ENCODE data around the gene TM2D1. TPM values are rescaled to one million over a fixed set of nuclear protein-coding genes. Genes with fewer than 3 reads are reported as not detected.

TM2D1 gene
- total and polyA plus RNA-seq, 7 donors: 15.0 to 88.5 (median 63.7) TPM

- H3K36me3 ChIP-seq: no peaks in the 10 kb centered on the region
- DNase-seq: no peak
- intact Hi-C loops (cut with DNase I): loop anchor here (5.0 kb wide), 2 partner anchors 590 to 660 kb away; no protein-coding TSS in a partner anchor
- no peaks in the 10 kb centered on the region for H3K9me3 ChIP-seq
- H3K27me3 ChIP-seq: no peaks in the 10 kb centered on the region
- peaks cover 0 to 50% (median 37%) of the 10 kb centered on the region in 4 donors for H3K4me1 ChIP-seq
- no peak for TF ChIP-seq CTCF (IDR thresholded peaks at IDR 0.05)
- TF ChIP-seq POLR2A (IDR thresholded peaks at IDR 0.05): no peak
- TF ChIP-seq POLR2AphosphoS5 (IDR thresholded peaks at IDR 0.05): no peak
- TF ChIP-seq EP300 (IDR thresholded peaks at IDR 0.05): no peak
- WGBS, 2 donors: 73 to 74% methylated on average over 5 of the region's 5 CpGs
- H3K27ac ChIP-seq: peak overlapping the region in 2 of 4 donors; percentile 78 to 80
- H3K4me3 ChIP-seq: no peak overlapping the region
Measured at GRCh38 chr1:61642475-61643232, 82.3 kb downstream of the TM2D1 start.

GRCh38 chr1:61641578-61642336 is 83.2 kb downstream of the TM2D1 start:
- peak; percentile 90 for DNase-seq
- peak overlapping the region; percentile 66 to 80 (median 76) for H3K27ac ChIP-seq
- H3K4me3 ChIP-seq: peak overlapping the region in 2 of 4 donors; percentile 21 to 22
- peaks cover 0 to 54% (median 39%) of the 10 kb centered on the region in 4 donors for H3K4me1 ChIP-seq
- H3K9me3 ChIP-seq: no peaks in the 10 kb centered on the region
- H3K36me3 ChIP-seq: no peaks in the 10 kb centered on the region
- TF ChIP-seq POLR2AphosphoS5 (IDR thresholded peaks at IDR 0.05): no peak
- TF ChIP-seq CTCF (IDR thresholded peaks at IDR 0.05): peak; percentile 17 to 67 (median 43)
- TF ChIP-seq POLR2A (IDR thresholded peaks at IDR 0.05): no peak
- TF ChIP-seq EP300 (IDR thresholded peaks at IDR 0.05): no peak
- no peaks in the 10 kb centered on the region for H3K27me3 ChIP-seq
- 18 to 46% methylated on average over 23 of the region's 23 CpGs for WGBS, 2 donors
- intact Hi-C loops (cut with DNase I): loop anchor here (5.0 kb wide), 2 partner anchors 589 to 659 kb away; no protein-coding TSS in a partner anchor

- peak overlapping the region; percentile 66 to 80 (median 76) for H3K27ac ChIP-seq
- intact Hi-C loops (cut with DNase I): loop anchor here (5.0 kb wide), 2 partner anchors 589 to 659 kb away; no protein-coding TSS in a partner anchor
- H3K9me3 ChIP-seq: no peaks in the 10 kb centered on the region
- 70 to 90% methylated on average over 22 of the region's 22 CpGs for WGBS, 2 donors
- peak; percentile 75 for DNase-seq
- TF ChIP-seq POLR2A (IDR thresholded peaks at IDR 0.05) (no peak), CTCF (IDR thresholded peaks at IDR 0.05) (no peak), POLR2AphosphoS5 (IDR thresholded peaks at IDR 0.05) (peak in 1 of 4 donors; percentile 7), EP300 (IDR thresholded peaks at IDR 0.05) (no peak)
- H3K4me1 ChIP-seq: peaks cover 0 to 54% (median 39%) of the 10 kb centered on the region in 4 donors
- no peaks in the 10 kb centered on the region for H3K36me3 ChIP-seq
- H3K4me3 ChIP-seq: peak overlapping the region in 2 of 4 donors; percentile 21 to 22
- H3K27me3 ChIP-seq: no peaks in the 10 kb centered on the region
Measured at GRCh38 chr1:61640531-61641530, 84.1 kb downstream of the TM2D1 start.
